Measurements from ENCODE around the gene MEIKIN. TPM values are rescaled to one million over a fixed set of nuclear protein-coding genes. Genes with fewer than 3 reads are reported as not detected.
A peak's percentile ranks its signal among the peaks of the same experiment; 100 is the strongest.

Gene MEIKIN
- total RNA-seq, 1 experiment from 2014 or later = not detected

DNA sequence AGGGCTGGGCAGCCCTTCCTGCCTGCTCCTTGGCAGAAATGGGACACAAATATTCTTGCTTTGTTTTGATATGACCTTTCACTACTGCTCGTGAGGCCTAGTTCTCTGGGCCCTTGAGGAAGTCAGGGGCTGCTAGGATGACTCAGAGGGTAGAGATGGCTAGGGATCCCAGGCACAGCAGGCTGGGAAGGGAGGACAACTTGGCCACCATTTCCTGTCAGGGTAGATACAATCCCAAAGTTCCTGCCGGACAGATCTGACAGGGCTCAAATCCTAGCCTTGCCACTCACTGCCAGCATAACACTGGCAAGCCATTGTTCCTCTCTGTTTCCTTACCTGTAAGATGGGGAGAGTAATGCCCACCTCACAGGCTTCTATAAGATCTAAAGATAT, 31.7 kb upstream of the MEIKIN start:
- Histone ChIP-seq H3K4me3 (no peak overlapping the region), H3K9me2 (ENCODE audit: insufficient read depth) (no peaks in the 10 kb centered on the region), H3K36me3 (ENCODE audit: low read depth) (no peaks in the 10 kb centered on the region), H2AFZ (0 out of 2 replicates have a peak overlapping the region, but pooled peaks have one; percentile 33), H3K27ac (no peak overlapping the region), H3K79me2 (ENCODE audit: low read depth) (no peaks in the 10 kb centered on the region), H3K27me3 (ENCODE audit: insufficient read depth, low read depth) (no peaks in the 10 kb centered on the region), H3F3A (ENCODE audit: insufficient read depth, low read depth) (no peaks in the 10 kb centered on the region), H3K9me3 (ENCODE audit: insufficient read depth, low read depth) (no peaks in the 10 kb centered on the region), H4K20me1 (ENCODE audit: insufficient read depth) (no peaks in the 10 kb centered on the region), H3K4me1 (replicated peaks; ENCODE audit: insufficient read depth) (no peaks in the 10 kb centered on the region), H3K4me2 (no peak overlapping the region)
- no TSS peak for BruUV-seq (replicated peaks)
- no peak for DNase-seq
- intact Hi-C loops (cut with micrococcal nuclease; ENCODE audit: unreplicated experiment) = no loop called here
- CTCF ChIA-PET = no interaction called here
- TF ChIP-seq EZH2 (IDR thresholded peaks at IDR 0.05; ENCODE audit: low read depth) (no peak), CTCF (conservative IDR thresholded peaks at IDR 0.05) (no peak)
- POLR2A ChIA-PET (ENCODE audit: unreplicated experiment) = no interaction called here

- intact Hi-C loops (cut with micrococcal nuclease; ENCODE audit: unreplicated experiment) = no loop called here
- Histone ChIP-seq H3K9me2 (ENCODE audit: insufficient read depth) (no peaks in the 10 kb centered on the region), H4K20me1 (ENCODE audit: insufficient read depth) (no peaks in the 10 kb centered on the region), H3K79me2 (ENCODE audit: low read depth) (no peaks in the 10 kb centered on the region), H3K27ac (no peak overlapping the region), H3K4me1 (replicated peaks; ENCODE audit: insufficient read depth) (no peaks in the 10 kb centered on the region), H3K36me3 (ENCODE audit: low read depth) (no peaks in the 10 kb centered on the region), H3K9me3 (ENCODE audit: insufficient read depth, low read depth) (no peaks in the 10 kb centered on the region), H3K4me2 (no peak overlapping the region), H2AFZ (no peak overlapping the region), H3K4me3 (no peak overlapping the region), H3F3A (ENCODE audit: insufficient read depth, low read depth) (no peaks in the 10 kb centered on the region), H3K27me3 (ENCODE audit: insufficient read depth, low read depth) (no peaks in the 10 kb centered on the region)
- no TSS peak for BruUV-seq (replicated peaks)
- TF ChIP-seq EZH2 (IDR thresholded peaks at IDR 0.05; ENCODE audit: low read depth) = no peak
- no peak for TF ChIP-seq CTCF (conservative IDR thresholded peaks at IDR 0.05)
- CTCF ChIA-PET = no interaction called here
- no peak for DNase-seq
- POLR2A ChIA-PET (ENCODE audit: unreplicated experiment) = no interaction called here
Observed at GRCh38 chr5:131976414-131977211, 31.1 kb upstream of the MEIKIN start.

- Histone ChIP-seq H3K4me3 (no peak overlapping the region), H3K4me2 (no peak overlapping the region), H3K79me2 (ENCODE audit: low read depth) (no peaks in the 10 kb centered on the region), H3K9me2 (ENCODE audit: insufficient read depth) (no peaks in the 10 kb centered on the region), H3K27me3 (ENCODE audit: insufficient read depth, low read depth) (0 out of 2 replicates have a peak, but pooled peaks cover 4% of the 10 kb centered on the region), H3K36me3 (ENCODE audit: low read depth) (no peaks in the 10 kb centered on the region), H4K20me1 (ENCODE audit: insufficient read depth) (no peaks in the 10 kb centered on the region), H3F3A (ENCODE audit: insufficient read depth, low read depth) (no peaks in the 10 kb centered on the region), H2AFZ (no peak overlapping the region), H3K9me3 (ENCODE audit: insufficient read depth, low read depth) (no peaks in the 10 kb centered on the region), H3K27ac (no peak overlapping the region), H3K4me1 (replicated peaks; ENCODE audit: insufficient read depth) (no peaks in the 10 kb centered on the region)
- no peak for DNase-seq
- BruUV-seq (replicated peaks) = no TSS peak
- POLR2A ChIA-PET (ENCODE audit: unreplicated experiment) = no interaction called here
- intact Hi-C loops (cut with micrococcal nuclease; ENCODE audit: unreplicated experiment) = no loop called here
- no peak for TF ChIP-seq CTCF (conservative IDR thresholded peaks at IDR 0.05)
- TF ChIP-seq EZH2 (IDR thresholded peaks at IDR 0.05; ENCODE audit: low read depth) = no peak
- CTCF ChIA-PET = no interaction called here
Observed at GRCh38 chr5:131974956-131975726, 29.7 kb upstream of the MEIKIN start.

Data from PC-9 (cell line).